Left cardiac atrium (tissue), 4 donors: ENCODE measurements around the gene TACO1. TPM values are rescaled to one million over a fixed set of nuclear protein-coding genes. Genes with fewer than 3 reads are reported as not detected.

Experiments
- ATAC-seq, 2 donors: fragments of 200-7000 bp; cut with Tn5 transposase; one replicate each; pipeline ENCODE4 v1.9.1; 2020; ENCODE audit warnings: mild to moderate bottlenecking in 2 of 2, moderate library complexity in 2 of 2
- DNase-seq: peaks from one replicate; pipeline ENCODE4 v3.0.0-alpha.2; 2020
- intact Hi-C, 2 donors: fragments of 100-400 bp; cut with DNase I; formaldehyde crosslinking; loops; one replicate each; pipeline versions ENCODE4 v1.14.1 to v1.15.1; 2022 to 2023
- total RNA-seq, 2 donors: library from RNA; stranded (reverse); fragmentation: NEBNext Ultra II Directional; extraction: Animal tissue kit (Norgen Biotek cat#: 25700); gene quantifications; one replicate each; pipeline ENCODE4 v1.2.1, GENCODE V29; 2021
- donor health status: DM: no; HTN: yes; CAD: no.
- donor health status: DM: no; HTN: yes; CAD: no; lungs with severe emphysema.
- donor health status: DM: yes; HTN: yes; CAD: no.
- donor health status: Dilated cardiomyopathy.

TACO1 gene
- total RNA-seq, 2 donors from 2014 or later: 32.4 to 33.6 TPM

- DNase-seq (no peak), ATAC-seq (no peak)
- intact Hi-C loops: no loop called here
These were observed 30.4 kb downstream of the TACO1 start for GRCh38 chr17:63631062-63631461.

- intact Hi-C loops: no loop called here
- DNase-seq: no peak
- ATAC-seq: no peak
These were observed 30.9 kb downstream of the TACO1 start for GRCh38 chr17:63631626-63632025.

- no peak for ATAC-seq
- intact Hi-C loops: no loop called here
- no peak for DNase-seq
These were observed 33.0 kb downstream of the TACO1 start for GRCh38 chr17:63633742-63634141.

GRCh38 chr17:63634163-63634562, 33.5 kb downstream of the TACO1 start:
- intact Hi-C loops: no loop called here
- DNase-seq (no peak), ATAC-seq (peak; percentile 47 to 65)

- intact Hi-C loops: no loop called here
- DNase-seq (no peak), ATAC-seq (no peak)
These were observed 34.1 kb downstream of the TACO1 start for GRCh38 chr17:63634816-63635215.

- DNase-seq (no peak), ATAC-seq (no peak)
- intact Hi-C loops: no loop called here
These were observed 34.6 kb downstream of the TACO1 start for GRCh38 chr17:63635290-63635689.

GRCh38 chr17:63635787-63636186, 35.1 kb downstream of the TACO1 start:
- ATAC-seq (no peak), DNase-seq (no peak)
- intact Hi-C loops: no loop called here

GRCh38 chr17:63639125-63639524, 38.4 kb downstream of the TACO1 start:
- intact Hi-C loops: no loop called here

GRCh38 chr17:63640038-63640437, 39.3 kb downstream of the TACO1 start:
- no peak for ATAC-seq

More at GRCh38 chr17:63639125-63639524, 38.4 kb downstream of the TACO1 start:
- DNase-seq (no peak), ATAC-seq (no peak)

GRCh38 chr17:63641692-63642448, 41.2 kb downstream of the TACO1 start:
- peak; percentile 76 to 82 for ATAC-seq
- intact Hi-C loops: no loop called here
- DNase-seq: peak; percentile 33

More at GRCh38 chr17:63640038-63640437, 39.3 kb downstream of the TACO1 start:
- intact Hi-C loops: no loop called here
- DNase-seq: no peak

GRCh38 chr17:63644846-63645245, 44.2 kb downstream of the TACO1 start:
- intact Hi-C loops: no loop called here
- DNase-seq (no peak), ATAC-seq (no peak)

GRCh38 chr17:63645775-63646487, 45.2 kb downstream of the TACO1 start:
- intact Hi-C loops: no loop called here
- ATAC-seq: peak in 1 of 2 donors; percentile 48

GRCh38 chr17:63646488-63646806, 45.8 kb downstream of the TACO1 start:
- ATAC-seq: peak in 1 of 2 donors; percentile 8
- intact Hi-C loops: no loop called here

More at GRCh38 chr17:63645775-63646487, 45.2 kb downstream of the TACO1 start:
- no peak for DNase-seq

GRCh38 chr17:63647065-63647725, 46.5 kb downstream of the TACO1 start:
- intact Hi-C loops: no loop called here
- ATAC-seq (no peak), DNase-seq (no peak)

More at GRCh38 chr17:63646488-63646806, 45.8 kb downstream of the TACO1 start:
- no peak for DNase-seq

- ATAC-seq (no peak), DNase-seq (no peak)
- intact Hi-C loops: no loop called here
These were observed 47.2 kb downstream of the TACO1 start for GRCh38 chr17:63647936-63648335.

- DNase-seq (no peak), ATAC-seq (peak in 1 of 2 donors; percentile 22)
- intact Hi-C loops: no loop called here
These were observed 49.1 kb downstream of the TACO1 start for GRCh38 chr17:63649813-63650212.

- no peak for DNase-seq
- no peak for ATAC-seq
- intact Hi-C loops: no loop called here
These were observed 51.4 kb downstream of the TACO1 start for GRCh38 chr17:63652106-63652505.

- no peak for DNase-seq
- intact Hi-C loops: no loop called here
- ATAC-seq: peak in 1 of 2 donors; percentile 62
These were observed 52.4 kb downstream of the TACO1 start for GRCh38 chr17:63653050-63653449.

GRCh38 chr17:63657786-63658185, 57.1 kb downstream of the TACO1 start:
- no peak for ATAC-seq

More at GRCh38 chr17:63657786-63658185, 57.1 kb downstream of the TACO1 start:
- intact Hi-C loops: no loop called here
- no peak for DNase-seq
